Neural cell (in vitro differentiated cells): Measurements from ENCODE around the gene TBC1D10B. TPM values are rescaled to one million over a fixed set of nuclear protein-coding genes. Genes with fewer than 3 reads are reported as not detected.
"Not testable (repeated sequence)": the region's sequence is repeated elsewhere in the genome, so short reads cannot be mapped to it uniquely, and the experiment has no call there.

Source experiments
- H2AFZ ChIP-seq: fragments of 200-600, 300-800 bp; sonication (generic), shearing (Covaris generic); 2 replicates; pipeline ENCODE4 v1.6.0; 2014; ENCODE audit warnings: low read depth, mild to moderate bottlenecking, antibody characterized with exemption, low read length, moderate library complexity
- H3F3A ChIP-seq: fragments of 200-600 bp; shearing (Covaris generic); 2 replicates; pipeline ENCODE4 v1.6.1; 2016; ENCODE audit warnings: mild to moderate bottlenecking, moderate library complexity, mixed read lengths, antibody characterized with exemption, low read length; ENCODE audit not compliant: insufficient read depth, poor library complexity, severe bottlenecking
- H3K27ac ChIP-seq: fragments of 200-600, 300-800 bp; sonication (generic), shearing (Covaris generic); 2 replicates; pipeline ENCODE4 v1.5.1; 2014; ENCODE audit warnings: mild to moderate bottlenecking, low read length, moderate library complexity
- H3K27me3 ChIP-seq: fragments of 300-800, 200-600 bp; sonication (generic), shearing (Covaris generic); 2 replicates; pipeline ENCODE4 v1.6.0; 2014; ENCODE audit warnings: mild to moderate bottlenecking, low read depth, low read length, moderate library complexity; ENCODE audit not compliant: insufficient read depth
- H3K36me3 ChIP-seq: fragments of 300-800, 200-600 bp; sonication (generic), shearing (Covaris generic); 2 replicates; pipeline ENCODE4 v1.5.1; 2014; ENCODE audit warnings: mild to moderate bottlenecking, antibody characterized with exemption, low read length, moderate library complexity; ENCODE audit not compliant: insufficient read depth
- H3K4me2 ChIP-seq: fragments of 300-800, 200-600 bp; sonication (generic), shearing (Covaris generic); 2 replicates; pipeline ENCODE4 v1.6.0; 2014; ENCODE audit warnings: mild to moderate bottlenecking, low read length
- H3K4me3 ChIP-seq: fragments of 300-800, 200-600 bp; sonication (generic), shearing (Covaris generic); 2 replicates; pipeline ENCODE4 v1.5.1; 2014; ENCODE audit warnings: mild to moderate bottlenecking, low read length, moderate library complexity
- H3K79me2 ChIP-seq: fragments of 200-600 bp; shearing (Covaris generic); replicated peaks from 2 replicates; pipeline ENCODE4 v1.6.0; 2014; ENCODE audit warnings: mild to moderate bottlenecking, low read length, moderate library complexity; ENCODE audit not compliant: insufficient read depth
- H3K9ac ChIP-seq: fragments of 300-800, 200-600 bp; sonication (generic), shearing (Covaris generic); 2 replicates; pipeline ENCODE4 v1.6.1; 2016; ENCODE audit warnings: mild to moderate bottlenecking, low read length, mixed read lengths
- H3K9me2 ChIP-seq: fragments of 200-600 bp; shearing (Covaris generic); 2 replicates; pipeline ENCODE4 v1.6.1; 2016; ENCODE audit warnings: mild to moderate bottlenecking, low read length, mixed read lengths; ENCODE audit not compliant: insufficient read depth
- H3K9me3 ChIP-seq: fragments of 200-600, 300-800 bp; sonication (generic), shearing (Covaris generic); 2 replicates; pipeline ENCODE4 v1.6.1; 2016; ENCODE audit warnings: mild to moderate bottlenecking, mixed run types, low read length, moderate library complexity, mixed read lengths
- H4K20me1 ChIP-seq: fragments of 200-600 bp; shearing (Covaris generic); 2 replicates; pipeline ENCODE4 v1.6.1; 2016; ENCODE audit warnings: mild to moderate bottlenecking, mixed run types; ENCODE audit not compliant: insufficient read depth
- EP300 ChIP-seq: fragments of 450-650 bp; conservative IDR thresholded peaks from 2 replicates; pipeline ENCODE4 v1.6.1; 2014; ENCODE audit warnings: antibody characterized with exemption, mild to moderate bottlenecking, moderate library complexity; ENCODE audit not compliant: poor library complexity, severe bottlenecking
- EZH2 ChIP-seq: fragments of 200-600, 300-800 bp; shearing (Covaris generic), sonication (generic); IDR thresholded peaks from 2 replicates; pipeline ENCODE4 v1.6.1; 2014; ENCODE audit warnings: antibody characterized with exemption, low read length, borderline replicate concordance, mild to moderate bottlenecking; ENCODE audit not compliant: insufficient read depth, poor library complexity, severe bottlenecking
- MXI1 ChIP-seq: fragments of 450-650 bp; conservative IDR thresholded peaks from 2 replicates; pipeline ENCODE4 v1.6.1; 2014; ENCODE audit warnings: antibody characterized with exemption, mild to moderate bottlenecking; ENCODE audit not compliant: poor library complexity, severe bottlenecking
- POLR2AphosphoS5 ChIP-seq: IDR thresholded peaks from 2 replicates; pipeline ENCODE4 v1.6.1; 2012
- RAD21 ChIP-seq: fragments of 450-650 bp; conservative IDR thresholded peaks from 2 replicates; pipeline ENCODE4 v1.6.1; 2014; ENCODE audit warnings: antibody characterized with exemption, mild to moderate bottlenecking, moderate library complexity
- REST ChIP-seq: IDR thresholded peaks from 2 replicates; pipeline ENCODE4 v1.6.1; 2012; ENCODE audit warnings: borderline replicate concordance
- SMC3 ChIP-seq: fragments of 450-650 bp; conservative IDR thresholded peaks from 2 replicates; pipeline ENCODE4 v1.6.1; 2014; ENCODE audit warnings: antibody characterized with exemption, mild to moderate bottlenecking, moderate library complexity; ENCODE audit not compliant: poor library complexity
- TAF1 ChIP-seq: IDR thresholded peaks from 2 replicates; pipeline ENCODE4 v1.6.1; 2012; ENCODE audit warnings: low read depth
- polyA plus RNA-seq: library from polyadenylated mRNA; depleted of rRNA; stranded (reverse); fragments of >200 nt; gene quantifications from 2 replicates; pipeline ENCODE4 v1.2.3, GENCODE V29; 2014
- TF ChIP-seq, protein P1 (sequence below): fragments of 450-650 bp; IDR thresholded peaks from 2 replicates; pipeline ENCODE4 v1.5.1; 2014; ENCODE audit warnings: antibody characterized with exemption, mild to moderate bottlenecking, moderate library complexity; ENCODE audit not compliant: poor library complexity, severe bottlenecking

The TBC1D10B gene
- polyA plus RNA-seq, 1 donor from 2014 or later: 24.1 TPM

DNA sequence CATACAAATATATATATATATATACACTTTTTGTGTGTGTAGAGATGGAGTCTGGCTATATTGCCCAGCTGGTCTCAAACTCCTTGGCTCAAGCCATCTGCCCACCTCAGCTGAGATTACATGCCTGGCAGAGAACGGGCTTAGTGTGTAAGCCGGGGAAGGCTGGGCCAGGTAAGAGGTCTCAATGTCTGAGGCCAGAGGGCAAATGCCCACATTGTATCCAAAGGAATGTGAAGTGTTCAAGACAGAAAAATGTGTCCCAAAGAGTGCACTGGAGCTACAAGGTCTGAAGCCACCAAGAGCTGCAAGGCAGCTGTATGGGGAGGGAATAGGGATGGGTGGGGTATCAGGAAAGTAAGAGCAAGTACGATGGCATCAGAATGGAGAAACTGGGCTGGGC lies 24.0 kb downstream of the TBC1D10B start:
- Histone ChIP-seq H3K9ac (no peak overlapping the region), H3K9me2 (no peaks in the 10 kb centered on the region), H4K20me1 (no peaks in the 10 kb centered on the region)

GRCh38 chr16:30343491-30343820 lies 26.8 kb downstream of the TBC1D10B start:
- H3F3A ChIP-seq, H4K20me1 ChIP-seq, H3K36me3 ChIP-seq, H3K27ac ChIP-seq, H3K9me3 ChIP-seq, H3K27me3 ChIP-seq, H3K4me2 ChIP-seq, H2AFZ ChIP-seq, H3K9me2 ChIP-seq, H3K9ac ChIP-seq, H3K79me2 ChIP-seq, H3K4me3 ChIP-seq: not testable (repeated sequence)

More for the DNA sequence above, 24.0 kb downstream of the TBC1D10B start:
- H3F3A ChIP-seq: no peaks in the 10 kb centered on the region
- H3K4me3 ChIP-seq: no peak overlapping the region
- H3K27me3 ChIP-seq: no peaks in the 10 kb centered on the region
- no peak overlapping the region for H3K4me2 ChIP-seq
- H3K9me3 ChIP-seq: no peaks in the 10 kb centered on the region
- no peak overlapping the region for H3K27ac ChIP-seq
- no peak overlapping the region for H2AFZ ChIP-seq
- TF ChIP-seq REST: no peak
- no peak for TF ChIP-seq EZH2
- TF ChIP-seq MXI1: no peak
- TF ChIP-seq TAF1: no peak
- no peak for TF ChIP-seq RAD21
- no peaks in the 10 kb centered on the region for H3K79me2 ChIP-seq
- no peaks in the 10 kb centered on the region for H3K36me3 ChIP-seq

DNA sequence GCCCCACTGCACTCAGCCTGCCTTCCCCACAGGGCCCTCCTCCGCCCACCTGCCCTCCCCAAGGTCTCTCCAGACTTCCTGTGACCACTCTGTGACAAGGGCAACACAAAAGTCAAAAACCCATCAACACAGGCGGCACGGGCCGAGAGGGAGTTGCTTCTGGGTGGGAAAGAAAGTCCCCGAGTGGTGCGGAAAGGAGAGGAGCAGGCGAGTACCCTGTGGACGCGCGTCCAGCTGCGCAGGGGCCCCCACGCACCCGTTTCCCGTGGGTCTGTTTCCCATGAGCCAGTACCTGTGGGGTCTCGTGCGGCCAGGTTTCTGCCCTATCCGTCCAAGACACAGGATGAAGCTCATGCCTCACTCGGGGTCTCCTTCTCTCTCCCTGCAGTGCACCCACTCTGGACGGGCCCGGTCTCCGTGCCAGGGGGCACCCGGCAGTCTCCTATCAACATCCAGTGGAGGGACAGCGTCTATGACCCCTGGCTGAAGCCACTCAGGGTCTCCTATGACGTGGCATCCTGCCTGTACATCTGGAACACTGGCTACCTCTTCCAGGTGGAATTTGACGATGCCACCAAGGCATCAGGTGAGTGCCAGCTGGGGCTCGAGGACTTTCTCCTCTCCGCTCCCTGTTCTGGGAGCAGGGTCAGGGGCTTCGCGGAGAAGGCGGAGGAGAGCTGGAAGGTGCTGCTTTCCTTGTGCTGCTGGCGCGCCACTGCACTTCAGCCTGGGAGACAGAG lies 27.4 kb downstream of the TBC1D10B start:
- H3K4me2 ChIP-seq: no peak overlapping the region
- no peak overlapping the region for H3K9ac ChIP-seq
- no peak overlapping the region for H2AFZ ChIP-seq
- H3K79me2 ChIP-seq: no peaks in the 10 kb centered on the region
- H3K9me2 ChIP-seq: no peaks in the 10 kb centered on the region
- H3K4me3 ChIP-seq: no peak overlapping the region
- no peaks in the 10 kb centered on the region for H3F3A ChIP-seq
- H3K27me3 ChIP-seq: no peaks in the 10 kb centered on the region
- no peaks in the 10 kb centered on the region for H3K36me3 ChIP-seq
- TF ChIP-seq EZH2: no peak
- TF ChIP-seq EP300: no peak
- TF ChIP-seq REST: no peak
- no peak for TF ChIP-seq SMC3
- TF ChIP-seq RAD21: no peak
- TF ChIP-seq TAF1: no peak
- no peak for TF ChIP-seq MXI1
- TF ChIP-seq POLR2AphosphoS5: no peak
- TF ChIP-seq, protein P1, sequence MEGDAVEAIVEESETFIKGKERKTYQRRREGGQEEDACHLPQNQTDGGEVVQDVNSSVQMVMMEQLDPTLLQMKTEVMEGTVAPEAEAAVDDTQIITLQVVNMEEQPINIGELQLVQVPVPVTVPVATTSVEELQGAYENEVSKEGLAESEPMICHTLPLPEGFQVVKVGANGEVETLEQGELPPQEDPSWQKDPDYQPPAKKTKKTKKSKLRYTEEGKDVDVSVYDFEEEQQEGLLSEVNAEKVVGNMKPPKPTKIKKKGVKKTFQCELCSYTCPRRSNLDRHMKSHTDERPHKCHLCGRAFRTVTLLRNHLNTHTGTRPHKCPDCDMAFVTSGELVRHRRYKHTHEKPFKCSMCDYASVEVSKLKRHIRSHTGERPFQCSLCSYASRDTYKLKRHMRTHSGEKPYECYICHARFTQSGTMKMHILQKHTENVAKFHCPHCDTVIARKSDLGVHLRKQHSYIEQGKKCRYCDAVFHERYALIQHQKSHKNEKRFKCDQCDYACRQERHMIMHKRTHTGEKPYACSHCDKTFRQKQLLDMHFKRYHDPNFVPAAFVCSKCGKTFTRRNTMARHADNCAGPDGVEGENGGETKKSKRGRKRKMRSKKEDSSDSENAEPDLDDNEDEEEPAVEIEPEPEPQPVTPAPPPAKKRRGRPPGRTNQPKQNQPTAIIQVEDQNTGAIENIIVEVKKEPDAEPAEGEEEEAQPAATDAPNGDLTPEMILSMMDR: no peak
- no peak overlapping the region for H3K27ac ChIP-seq
- no peaks in the 10 kb centered on the region for H4K20me1 ChIP-seq
- H3K9me3 ChIP-seq: no peaks in the 10 kb centered on the region

DNA sequence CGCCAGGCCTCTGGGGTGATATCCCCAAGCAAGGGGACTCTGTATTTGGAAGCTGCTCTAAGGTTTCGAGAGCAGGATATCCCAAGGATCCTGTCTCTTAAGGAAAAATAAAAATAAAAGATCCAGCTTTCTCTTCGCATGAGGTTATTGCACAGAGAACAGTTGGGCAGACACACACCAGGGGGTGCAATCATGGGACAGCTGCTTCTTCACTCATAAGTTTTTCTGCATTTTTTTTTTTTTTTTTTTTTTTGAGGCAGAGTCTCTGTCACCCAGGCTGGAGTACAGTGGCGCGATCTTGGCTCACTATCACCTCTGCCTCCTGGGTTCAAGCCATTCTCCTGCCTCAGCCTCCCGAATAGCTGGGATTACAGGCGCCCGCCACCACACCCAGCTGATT lies 28.3 kb downstream of the TBC1D10B start:
- H3K27ac ChIP-seq, H3F3A ChIP-seq, H3K4me3 ChIP-seq, H3K4me2 ChIP-seq, H2AFZ ChIP-seq, H4K20me1 ChIP-seq, H3K27me3 ChIP-seq, H3K9me3 ChIP-seq, H3K9ac ChIP-seq, H3K36me3 ChIP-seq, H3K79me2 ChIP-seq, H3K9me2 ChIP-seq: not testable (repeated sequence)
